LoVo (cell line): ENCODE data around the gene CCDC120.
A peak's percentile ranks its signal among the peaks of the same experiment; 100 is the strongest.

Experiments used
- DNase-seq: peaks from one replicate; pipeline ENCODE4 v3.0.0-alpha.2; 2016; ENCODE audit warnings: low spot score

Gene CCDC120

GRCh38 chrX:49058794-49059193, at the start of gene CCDC120:
CCDC120 (plus strand) TSS chrX:49058999; CDS start chrX:49062042, 3,043 bp downstream.
- DNase-seq, result peak; percentile 39

DNA sequence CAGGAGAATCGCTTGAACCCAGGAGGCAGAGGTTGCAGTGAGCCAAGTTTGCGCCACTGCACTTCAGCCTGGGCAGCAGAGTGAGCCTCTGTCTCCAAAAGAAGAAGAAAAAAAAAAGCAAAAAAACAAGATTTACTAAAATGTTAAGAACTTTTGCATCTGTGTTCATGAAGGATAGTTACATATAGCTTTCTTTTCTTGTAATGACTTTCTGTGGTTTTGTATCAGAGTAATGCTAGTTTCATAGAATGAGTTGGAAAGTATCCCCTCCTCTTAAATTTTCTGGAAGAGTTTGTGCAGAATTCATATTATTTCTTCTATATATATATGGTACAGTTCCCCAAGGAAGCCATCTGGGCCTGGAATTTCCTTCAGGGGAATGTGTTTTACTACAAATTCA, 39.7 kb upstream of the CCDC120 start:
- no peak for DNase-seq

- no peak for DNase-seq
Observed at GRCh38 chrX:49019599-49020249, 39.1 kb upstream of the CCDC120 start.

DNA sequence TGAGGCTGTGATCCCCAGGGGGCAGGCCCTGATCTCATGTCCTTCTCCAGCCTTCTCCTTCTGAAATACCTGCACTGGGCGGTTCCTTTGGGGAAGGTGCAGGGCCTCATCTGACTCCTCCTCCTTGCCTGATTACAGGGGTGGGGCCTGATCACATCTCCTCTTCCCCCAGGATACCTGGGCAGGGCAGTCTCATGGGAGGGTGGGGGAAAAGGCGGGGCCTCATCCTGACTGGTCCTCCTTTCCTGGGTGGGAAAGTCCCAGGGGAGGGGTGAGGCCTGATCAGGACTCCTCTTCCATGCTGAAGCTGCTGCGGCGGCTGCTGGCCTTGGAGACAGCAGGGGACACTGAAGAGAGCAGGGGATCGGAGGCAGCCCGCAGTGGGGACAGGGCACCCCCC, 28.9 kb upstream of the CCDC120 start:
- no peak for DNase-seq

- DNase-seq, result no peak
Observed at GRCh38 chrX:49030283-49030682, 28.5 kb upstream of the CCDC120 start.

DNA sequence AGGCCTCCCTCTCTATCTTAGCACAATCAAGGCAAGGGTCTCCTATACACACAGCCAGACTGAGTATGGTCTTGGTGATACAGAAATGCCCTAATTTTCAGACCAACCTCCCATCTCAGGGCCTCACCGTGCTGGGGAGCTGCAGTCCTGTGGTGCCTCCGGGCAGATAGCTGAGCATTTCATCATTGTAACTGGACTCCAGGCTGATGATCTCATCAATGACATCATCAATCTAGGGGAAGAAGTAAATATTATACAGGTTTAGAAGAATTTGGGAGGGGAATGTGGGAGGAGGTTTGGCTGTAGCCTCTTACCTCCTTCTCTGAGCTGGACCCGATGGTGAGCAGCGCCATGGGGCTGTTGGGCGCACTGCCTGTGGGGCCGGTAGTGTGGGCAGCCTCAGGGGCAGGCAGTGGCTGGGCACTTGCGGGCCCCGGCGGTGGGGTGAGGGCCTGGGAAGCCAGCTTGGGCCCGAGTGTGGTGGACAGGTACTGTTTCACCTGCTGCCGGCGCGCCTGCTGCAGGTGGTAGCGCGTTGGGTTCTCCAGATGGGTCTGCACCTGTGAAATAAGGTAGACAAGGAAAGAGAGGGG, 20.8 kb upstream of the CCDC120 start:
- no peak for DNase-seq

- DNase-seq, result peak; percentile 27
Observed at GRCh38 chrX:49039598-49040375, 19.0 kb upstream of the CCDC120 start.

- DNase-seq, result no peak
Observed at GRCh38 chrX:49040376-49040955, 18.3 kb upstream of the CCDC120 start.

- peak; percentile 10 for DNase-seq
Observed at GRCh38 chrX:49041744-49042580, 16.8 kb upstream of the CCDC120 start.

- no peak for DNase-seq
Observed at GRCh38 chrX:49042581-49043219, 16.1 kb upstream of the CCDC120 start.

- peak; percentile 93 for DNase-seq
Observed at GRCh38 chrX:49043220-49043986, 15.4 kb upstream of the CCDC120 start, which contains the start of gene TFE3. TFE3 (minus strand) TSS chrX:49043357; CDS start chrX:49043226, 131 bp downstream.

GRCh38 chrX:49043987-49044281, 14.9 kb upstream of the CCDC120 start:
- DNase-seq, result no peak

GRCh38 chrX:49053223-49054072, 5.4 kb upstream of the CCDC120 start:
- peak; percentile 29 for DNase-seq

DNA sequence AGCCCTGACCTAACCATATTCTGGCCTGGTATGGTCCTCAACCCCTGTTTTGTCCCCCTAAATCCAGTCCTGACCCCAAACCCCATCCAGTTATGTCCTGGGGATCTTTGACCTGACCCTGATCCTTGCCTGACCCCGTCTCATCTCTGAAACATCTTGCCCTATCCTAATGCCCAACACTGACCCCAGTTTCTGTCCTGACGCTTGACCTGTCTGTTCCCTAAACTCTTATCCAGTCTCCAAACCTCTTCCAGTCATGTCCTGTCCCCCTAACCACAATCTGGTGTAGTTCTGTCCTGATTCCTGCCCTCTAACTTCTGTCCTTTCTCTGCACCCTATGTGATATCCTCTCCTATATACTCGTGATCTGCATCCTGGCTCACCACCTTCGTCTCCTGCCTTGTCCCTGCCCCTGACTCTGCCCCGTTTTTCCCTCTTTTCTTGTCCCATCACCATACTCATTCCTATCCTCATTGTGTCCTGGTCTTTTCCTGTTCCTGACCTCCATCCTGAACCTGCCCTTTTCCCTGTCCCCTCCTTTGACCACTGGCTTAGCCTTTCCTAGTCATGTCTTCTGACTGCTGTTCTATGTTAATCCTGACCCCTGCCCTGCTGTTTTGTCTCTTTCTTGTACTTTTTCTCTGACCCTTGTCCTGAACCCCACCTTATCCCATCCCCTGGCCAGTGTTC, 4.6 kb upstream of the CCDC120 start:
- no peak for DNase-seq

DNA sequence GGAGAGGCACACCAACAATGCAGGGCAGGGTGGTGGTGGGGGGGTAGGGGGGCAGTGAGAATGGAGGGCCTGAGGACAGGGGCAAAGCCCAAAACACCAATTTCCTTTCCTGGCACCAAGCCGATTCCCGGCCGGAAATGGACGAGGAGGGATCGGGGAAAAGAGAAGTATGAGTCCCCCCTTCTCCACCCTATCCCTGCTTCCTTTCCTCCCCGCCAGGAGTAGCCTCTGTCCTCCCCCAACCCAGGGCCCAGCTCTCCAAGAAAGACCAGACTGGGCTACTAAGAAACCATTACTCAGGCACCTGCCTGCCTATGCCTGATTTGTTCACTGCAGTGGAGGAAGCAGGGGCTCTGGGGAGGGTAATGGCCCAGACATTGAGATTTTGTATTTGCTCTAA, 402 bp downstream of the CCDC120 start:
- DNase-seq, result no peak

GRCh38 chrX:49059681-49060085, 884 bp downstream of the CCDC120 start:
- DNase-seq, result peak; percentile 10

GRCh38 chrX:49060914-49061313, 2.1 kb downstream of the CCDC120 start:
- no peak for DNase-seq

GRCh38 chrX:49061490-49061889, 2.7 kb downstream of the CCDC120 start:
- DNase-seq, result no peak

- DNase-seq, result no peak
Observed at GRCh38 chrX:49061916-49062315, 3.1 kb downstream of the CCDC120 start.
